ENCODE results near the gene MBP.

MBP gene

DNA sequence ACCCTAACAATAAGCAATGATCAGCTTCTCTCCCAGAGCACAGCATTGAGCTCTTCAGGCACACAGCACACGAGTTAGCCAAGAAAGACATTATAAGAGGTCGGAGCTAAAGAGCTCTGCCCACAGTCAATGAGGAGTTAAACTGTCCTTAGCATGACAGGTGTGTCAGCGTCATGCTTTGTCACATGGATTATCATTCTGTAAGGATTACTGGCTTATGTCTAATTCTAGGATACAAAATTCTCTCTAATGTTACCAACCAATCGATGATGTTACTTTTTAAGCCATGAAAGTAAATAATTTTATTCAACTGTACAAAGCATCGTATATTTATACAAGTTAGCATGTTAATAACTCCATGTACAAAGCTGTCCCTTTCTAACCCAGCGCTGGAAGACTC, 201.4 kb downstream of the MBP start:
- DNase-seq (ENCODE audit: low spot score) = no peak
- TF ChIP-seq CTCF (IDR thresholded peaks at IDR 0.05; ENCODE audit: extremely low read depth, missing control alignments) = no peak

All from GM20000 (cell line).